GM12873 (cell line): ENCODE measurements around the gene SCN8A.

Source experiments
- TF ChIP-seq, protein P1 (sequence below): IDR thresholded peaks from 2 replicates; pipeline ENCODE4 v1.5.1; 2012; ENCODE audit warnings: low read depth, mild to moderate bottlenecking, moderate library complexity, low read length, control low read depth; ENCODE audit not compliant: insufficient read depth; ENCODE audit errors: missing control alignments

Gene SCN8A

DNA sequence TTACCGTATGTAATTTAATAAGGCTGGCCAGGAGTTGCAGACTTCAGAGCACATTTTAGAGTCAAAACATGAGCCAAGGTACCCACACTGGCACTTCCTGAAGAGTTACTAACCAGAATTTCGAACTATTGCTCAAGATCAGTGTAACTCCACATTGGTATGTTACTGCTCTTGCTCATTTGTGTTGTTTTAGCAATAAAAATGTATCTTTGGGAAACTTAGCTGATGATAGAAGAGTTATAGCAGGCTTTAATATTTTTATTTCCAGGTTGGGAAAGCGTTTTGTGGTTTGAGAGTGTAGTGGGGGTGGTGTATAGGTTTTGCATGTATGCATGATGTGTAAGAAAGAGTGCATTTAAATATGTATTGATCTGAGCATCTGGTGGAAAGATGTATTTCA, 96.6 kb downstream of the SCN8A start:
- TF ChIP-seq, protein P1, sequence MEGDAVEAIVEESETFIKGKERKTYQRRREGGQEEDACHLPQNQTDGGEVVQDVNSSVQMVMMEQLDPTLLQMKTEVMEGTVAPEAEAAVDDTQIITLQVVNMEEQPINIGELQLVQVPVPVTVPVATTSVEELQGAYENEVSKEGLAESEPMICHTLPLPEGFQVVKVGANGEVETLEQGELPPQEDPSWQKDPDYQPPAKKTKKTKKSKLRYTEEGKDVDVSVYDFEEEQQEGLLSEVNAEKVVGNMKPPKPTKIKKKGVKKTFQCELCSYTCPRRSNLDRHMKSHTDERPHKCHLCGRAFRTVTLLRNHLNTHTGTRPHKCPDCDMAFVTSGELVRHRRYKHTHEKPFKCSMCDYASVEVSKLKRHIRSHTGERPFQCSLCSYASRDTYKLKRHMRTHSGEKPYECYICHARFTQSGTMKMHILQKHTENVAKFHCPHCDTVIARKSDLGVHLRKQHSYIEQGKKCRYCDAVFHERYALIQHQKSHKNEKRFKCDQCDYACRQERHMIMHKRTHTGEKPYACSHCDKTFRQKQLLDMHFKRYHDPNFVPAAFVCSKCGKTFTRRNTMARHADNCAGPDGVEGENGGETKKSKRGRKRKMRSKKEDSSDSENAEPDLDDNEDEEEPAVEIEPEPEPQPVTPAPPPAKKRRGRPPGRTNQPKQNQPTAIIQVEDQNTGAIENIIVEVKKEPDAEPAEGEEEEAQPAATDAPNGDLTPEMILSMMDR = no peak

DNA sequence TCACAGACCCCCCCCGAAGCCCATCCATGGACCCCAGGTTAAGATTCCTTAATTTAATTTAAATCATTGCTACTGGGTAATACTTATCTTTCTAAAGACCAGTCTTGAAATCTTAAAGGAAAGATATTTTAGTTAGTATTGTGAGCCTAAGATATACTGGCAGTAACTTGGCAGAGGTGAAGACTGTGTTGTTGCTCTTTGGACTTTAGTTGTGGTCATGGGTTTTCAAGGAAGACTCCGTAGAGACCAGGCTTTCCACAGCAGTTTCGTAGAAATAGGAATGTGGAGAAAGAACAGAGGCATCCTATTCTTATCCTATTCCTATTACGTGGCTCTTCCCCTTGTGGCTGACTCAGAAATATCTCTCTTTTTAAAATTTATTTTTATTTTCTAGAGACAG, 99.0 kb downstream of the SCN8A start:
- TF ChIP-seq, protein P1 = no peak

DNA sequence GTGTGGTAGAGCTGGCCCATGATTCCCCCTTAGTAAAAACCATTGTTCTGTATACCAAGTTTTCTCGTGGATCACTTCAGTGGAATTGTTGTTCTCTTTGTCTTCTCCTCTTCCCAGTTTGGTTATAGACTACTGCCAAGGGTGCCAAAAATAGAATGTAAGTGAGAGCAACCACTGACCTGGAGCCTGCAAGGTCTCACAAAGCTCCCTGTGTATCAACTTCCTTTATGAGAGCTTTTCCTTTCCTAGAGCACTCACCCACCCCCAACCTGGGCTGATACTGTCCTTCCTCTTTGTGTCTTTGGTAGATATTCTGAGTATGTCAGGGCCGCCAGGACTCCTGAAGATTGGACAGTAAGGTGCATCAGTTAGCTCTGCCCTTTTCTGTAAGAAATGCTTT, 101.0 kb downstream of the SCN8A start:
- TF ChIP-seq, protein P1 = no peak

DNA sequence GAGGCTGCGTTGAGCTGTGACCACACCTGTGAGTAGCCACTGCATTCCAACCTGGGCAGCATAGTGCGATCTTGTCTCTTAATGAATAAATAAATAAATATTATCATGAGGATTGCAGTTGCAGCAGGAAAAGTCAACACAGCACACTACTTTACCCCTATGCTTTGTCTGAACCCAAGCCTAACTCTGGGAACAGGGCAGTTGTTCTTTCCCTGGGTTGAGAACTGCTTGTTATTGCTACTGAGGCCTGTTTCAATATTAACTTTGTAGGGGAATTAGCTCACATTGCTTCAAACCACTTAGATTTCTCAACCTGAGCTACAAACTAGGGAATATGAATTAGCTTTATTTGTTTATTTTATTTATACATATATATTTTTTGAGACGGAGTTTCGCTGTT, 102.5 kb downstream of the SCN8A start:
- TF ChIP-seq, protein P1 = no peak

DNA sequence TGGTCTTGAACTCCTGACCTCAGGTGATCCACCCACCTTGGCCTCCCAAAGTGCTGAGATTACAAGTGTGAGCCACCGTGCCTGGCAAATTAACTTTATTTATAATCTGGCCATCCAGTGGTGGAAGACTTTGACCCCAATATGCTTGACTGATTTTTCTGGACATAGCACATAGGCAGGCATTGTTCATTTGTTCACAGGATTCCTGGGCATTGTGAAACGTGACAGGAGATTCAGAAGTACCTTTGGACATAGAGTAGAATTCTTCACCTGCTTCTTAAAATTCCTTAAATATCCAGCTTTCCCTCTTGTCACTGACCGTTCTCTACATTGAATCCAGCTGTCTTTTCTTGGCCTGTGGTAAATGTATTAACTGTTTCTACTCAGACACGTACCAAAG, 103.1 kb downstream of the SCN8A start:
- TF ChIP-seq, protein P1 = no peak

DNA sequence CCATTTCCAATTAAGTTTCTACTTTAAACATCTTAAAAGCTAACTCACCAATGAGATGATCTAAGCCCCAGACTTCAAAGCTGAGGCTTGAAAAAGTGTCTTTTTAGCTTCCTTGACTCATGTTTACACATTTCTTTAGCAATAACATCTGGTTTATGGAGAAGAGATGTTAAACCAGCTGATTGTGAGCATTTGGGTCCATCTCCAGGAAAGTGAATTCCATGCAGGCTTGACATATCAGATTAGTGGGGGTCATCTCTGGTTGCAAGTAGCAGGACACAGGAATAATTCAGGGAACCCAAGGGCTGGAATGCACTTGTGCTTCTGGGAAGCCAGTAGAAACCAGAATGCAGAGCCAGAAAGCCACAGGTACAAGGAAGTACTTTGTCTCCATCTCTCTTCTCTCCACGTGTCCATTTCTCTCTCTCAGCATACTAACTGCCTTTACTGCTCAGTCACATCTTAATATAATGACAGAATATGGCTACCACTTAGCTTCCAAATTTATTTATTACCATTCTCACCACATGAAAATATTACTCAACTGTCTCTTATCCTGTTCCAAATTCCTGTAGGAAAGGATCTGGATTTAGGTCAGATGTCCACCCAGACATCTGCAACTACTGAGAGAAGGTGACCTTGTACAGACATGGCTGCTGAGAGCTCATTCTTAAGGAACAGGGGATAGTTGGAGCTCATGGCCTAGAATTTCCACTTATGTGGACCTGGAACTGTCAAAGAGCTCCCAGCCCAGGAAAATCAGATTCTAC, 104.4 kb downstream of the SCN8A start:
- TF ChIP-seq, protein P1 = no peak

DNA sequence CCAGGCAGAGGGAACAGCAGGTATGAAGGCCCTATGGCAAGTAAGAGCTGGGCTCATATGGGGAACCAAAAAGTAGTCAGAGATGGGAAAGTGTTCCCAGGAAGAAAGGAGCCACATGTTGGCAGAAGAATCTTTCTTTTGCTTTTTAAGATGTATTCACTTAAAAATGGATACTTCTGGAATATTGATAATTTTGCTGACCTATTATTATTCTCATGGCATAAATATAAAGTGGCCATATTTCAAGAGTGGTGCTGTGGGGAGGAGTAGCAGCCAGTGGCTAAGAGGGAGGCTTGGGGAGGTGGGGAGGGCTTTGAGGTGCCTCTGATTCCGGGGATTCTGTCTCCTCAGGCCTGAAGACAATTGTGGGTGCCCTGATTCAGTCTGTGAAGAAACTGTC, 108.2 kb downstream of the SCN8A start:
- TF ChIP-seq, protein P1 = no peak
